ENCODE data around the gene HSPB9.

The HSPB9 gene

GRCh38 chr17:42111265-42111636 is 11.4 kb upstream of the HSPB9 start:
- no peaks in the 10 kb centered on the region for H3K36me3 ChIP-seq (ENCODE audit: control insufficient read depth, insufficient read depth, low read length)
- no peaks in the 10 kb centered on the region for H3K27me3 ChIP-seq (ENCODE audit: control insufficient read depth, insufficient read depth, low read length)
- H3K4me1 ChIP-seq: peaks cover 12% of the 10 kb centered on the region
- no peak overlapping the region for H3K9ac ChIP-seq
- no peaks in the 10 kb centered on the region for H3K79me2 ChIP-seq
- H3K4me2 ChIP-seq (ENCODE audit: low read length): no peak overlapping the region
- no peak overlapping the region for H2AFZ ChIP-seq
- H3K4me3 ChIP-seq (ENCODE audit: low read depth, low read length): no peak overlapping the region
- TF ChIP-seq, protein P1, sequence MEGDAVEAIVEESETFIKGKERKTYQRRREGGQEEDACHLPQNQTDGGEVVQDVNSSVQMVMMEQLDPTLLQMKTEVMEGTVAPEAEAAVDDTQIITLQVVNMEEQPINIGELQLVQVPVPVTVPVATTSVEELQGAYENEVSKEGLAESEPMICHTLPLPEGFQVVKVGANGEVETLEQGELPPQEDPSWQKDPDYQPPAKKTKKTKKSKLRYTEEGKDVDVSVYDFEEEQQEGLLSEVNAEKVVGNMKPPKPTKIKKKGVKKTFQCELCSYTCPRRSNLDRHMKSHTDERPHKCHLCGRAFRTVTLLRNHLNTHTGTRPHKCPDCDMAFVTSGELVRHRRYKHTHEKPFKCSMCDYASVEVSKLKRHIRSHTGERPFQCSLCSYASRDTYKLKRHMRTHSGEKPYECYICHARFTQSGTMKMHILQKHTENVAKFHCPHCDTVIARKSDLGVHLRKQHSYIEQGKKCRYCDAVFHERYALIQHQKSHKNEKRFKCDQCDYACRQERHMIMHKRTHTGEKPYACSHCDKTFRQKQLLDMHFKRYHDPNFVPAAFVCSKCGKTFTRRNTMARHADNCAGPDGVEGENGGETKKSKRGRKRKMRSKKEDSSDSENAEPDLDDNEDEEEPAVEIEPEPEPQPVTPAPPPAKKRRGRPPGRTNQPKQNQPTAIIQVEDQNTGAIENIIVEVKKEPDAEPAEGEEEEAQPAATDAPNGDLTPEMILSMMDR (IDR thresholded peaks at IDR 0.05): no peak
- H3K9me3 ChIP-seq (ENCODE audit: control insufficient read depth, low read length): no peaks in the 10 kb centered on the region
- H3K27ac ChIP-seq: no peak overlapping the region

DNA sequence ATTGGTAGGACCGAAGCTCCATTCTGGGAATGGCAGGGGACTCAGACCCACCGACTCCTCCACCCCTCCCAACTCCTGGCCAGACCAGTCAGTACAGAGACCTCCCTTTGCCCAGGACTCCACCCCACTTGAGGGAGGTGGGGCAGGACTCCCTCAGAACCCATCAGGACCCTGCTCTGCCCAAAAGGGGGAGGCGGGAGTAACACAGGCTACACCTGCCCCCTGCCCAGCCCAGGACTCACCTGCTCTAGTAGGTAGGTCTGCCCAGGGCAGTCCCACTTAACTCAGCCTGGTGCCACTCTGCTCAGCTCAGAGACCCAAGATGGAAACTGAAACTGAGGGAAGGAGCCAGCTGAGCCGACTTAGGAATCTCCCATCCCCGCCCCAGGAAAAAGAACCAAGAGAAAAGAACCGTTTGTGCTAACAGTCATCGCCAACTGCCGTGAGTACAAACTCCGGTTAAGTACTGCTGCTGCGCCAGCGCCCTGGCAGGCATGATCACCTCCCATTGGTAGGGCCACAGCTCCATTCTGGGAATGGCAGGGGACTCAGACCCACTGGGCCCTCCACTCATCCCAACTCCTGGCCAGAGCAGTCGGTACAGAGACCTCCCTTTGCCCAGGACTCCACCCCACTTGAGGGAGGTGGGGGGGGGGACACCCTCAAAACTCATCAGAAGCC is 10.6 kb upstream of the HSPB9 start:
- Histone ChIP-seq H3K9me3 (ENCODE audit: control insufficient read depth, low read length) (no peaks in the 10 kb centered on the region), H3K9ac (no peak overlapping the region), H3K27me3 (ENCODE audit: control insufficient read depth, insufficient read depth, low read length) (no peaks in the 10 kb centered on the region), H3K4me1 (peaks cover 12% of the 10 kb centered on the region), H3K36me3 (ENCODE audit: control insufficient read depth, insufficient read depth, low read length) (no peaks in the 10 kb centered on the region), H2AFZ (peak overlapping the region; percentile 87), H3K79me2 (no peaks in the 10 kb centered on the region), H3K27ac (peak overlapping the region; percentile 79), H3K4me3 (ENCODE audit: low read depth, low read length) (peak overlapping the region; percentile 47), H3K4me2 (ENCODE audit: low read length) (peak overlapping the region; percentile 52)
- TF ChIP-seq, protein P1 (IDR thresholded peaks at IDR 0.05): no peak

DNA sequence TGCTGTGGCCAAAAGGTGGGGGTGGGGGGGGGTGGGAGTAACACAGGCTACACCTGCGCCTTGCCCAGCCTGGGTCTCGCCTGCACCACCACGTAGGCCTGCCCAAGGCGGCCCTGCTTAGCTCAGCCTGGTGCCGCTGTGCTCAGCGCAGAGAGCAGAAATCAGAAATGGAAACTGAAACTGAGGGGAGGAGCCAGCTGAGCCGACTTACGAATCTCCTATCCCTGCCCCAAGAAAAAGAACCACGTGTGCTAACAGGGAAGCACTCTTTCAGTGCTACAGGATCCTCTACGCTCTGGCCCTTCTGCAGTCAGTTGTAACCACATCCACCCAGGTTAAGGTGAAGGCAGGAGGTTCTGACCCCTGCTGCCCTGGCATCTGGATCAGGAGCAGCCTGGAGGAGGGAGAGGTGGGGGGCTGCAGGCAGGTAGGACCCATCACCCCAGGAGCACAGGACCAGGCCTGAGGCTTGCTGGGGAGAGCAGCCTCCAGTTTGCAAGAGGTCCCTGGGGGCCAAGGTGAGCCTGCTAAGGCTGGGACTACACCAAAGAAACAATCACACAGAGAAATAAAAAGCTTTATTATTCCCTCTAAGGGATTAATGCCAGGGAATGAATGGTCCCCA is 9.9 kb upstream of the HSPB9 start, which contains the start of gene DHX58:
Gene DHX58, minus strand, starts transcription at position 163 of the 625 bp plus-strand sequence. CDS start 822 bp downstream, outside the sequence.
- Histone ChIP-seq H3K4me2 (ENCODE audit: low read length) (peak within 1 kb of the TSS; percentile 52), H3K4me3 (ENCODE audit: low read depth, low read length) (peak within 1 kb of the TSS; percentile 47), H3K27me3 (ENCODE audit: control insufficient read depth, insufficient read depth, low read length) (no peaks in the 10 kb centered on the region), H3K9ac (no peak within 1 kb of the TSS), H3K36me3 (ENCODE audit: control insufficient read depth, insufficient read depth, low read length) (no peaks in the 10 kb centered on the region), H3K79me2 (no peaks in the 10 kb centered on the region), H3K27ac (peak within 1 kb of the TSS; percentile 79), H2AFZ (peak within 1 kb of the TSS; percentile 87), H3K9me3 (ENCODE audit: control insufficient read depth, low read length) (no peaks in the 10 kb centered on the region), H3K4me1 (peaks cover 12% of the 10 kb centered on the region)
- TF ChIP-seq, protein P1 (IDR thresholded peaks at IDR 0.05): no peak

- no peaks in the 10 kb centered on the region for H3K27me3 ChIP-seq (ENCODE audit: control insufficient read depth, insufficient read depth, low read length)
- no peak overlapping the region for H3K9ac ChIP-seq
- TF ChIP-seq, protein P1 (IDR thresholded peaks at IDR 0.05): no peak
- H3K4me1 ChIP-seq: peaks cover 12% of the 10 kb centered on the region
- peak overlapping the region; percentile 79 for H3K27ac ChIP-seq
- no peak overlapping the region for H2AFZ ChIP-seq
- H3K36me3 ChIP-seq (ENCODE audit: control insufficient read depth, insufficient read depth, low read length): no peaks in the 10 kb centered on the region
- H3K79me2 ChIP-seq: no peaks in the 10 kb centered on the region
- no peaks in the 10 kb centered on the region for H3K9me3 ChIP-seq (ENCODE audit: control insufficient read depth, low read length)
- H3K4me2 ChIP-seq (ENCODE audit: low read length): no peak overlapping the region
- peak overlapping the region; percentile 47 for H3K4me3 ChIP-seq (ENCODE audit: low read depth, low read length)
Measured at GRCh38 chr17:42113293-42114069, 9.1 kb upstream of the HSPB9 start.

Measured in parathyroid adenoma (tissue), 2 donors.